Renal cortex interstitium (tissue), 15 donors: Measurements from ENCODE around the gene EDA2R. TPM values are rescaled to one million over a fixed set of nuclear protein-coding genes. Genes with fewer than 3 reads are reported as not detected.

Experiments used
- DNase-seq, 11 donors: peaks; one replicate each; pipeline ENCODE4 v3.0.0-alpha.2; 2013; ENCODE audit warnings: low read depth in 9 of 11, low spot score in 4 of 11; ENCODE audit errors: extremely low read depth in 1 of 11
- long read RNA-seq, 16 experiments: transcript quantifications; one replicate each; lab custom pipeline, GENCODE V29; 2026
- polyA plus RNA-seq, 3 donors: library from polyadenylated mRNA; unstranded; fragments of 120-200 nt; gene quantifications; one replicate each; pipeline ENCODE4 v1.2.1, GENCODE V29; 2013; ENCODE audit not compliant: insufficient read length in 3 of 3

EDA2R gene
- under 1 TPM; 0.40 to 0.68 (median 0.50) TPM for polyA plus RNA-seq
- long read RNA-seq, donor 1, result 0 reads
- long read RNA-seq, donor 2, result 0 reads
- long read RNA-seq, donor 3, result 0 reads
- long read RNA-seq, donor 4, result 0 reads
- long read RNA-seq, donor 5, result 0 reads
- long read RNA-seq, donor 6, result 0 reads
- long read RNA-seq, donor 7, result 0 reads
- long read RNA-seq, donor 8, result 0 reads
- long read RNA-seq, donor 9, result 0 reads
- long read RNA-seq, donor 10, result 0 reads
- long read RNA-seq, donor 11, result 0 reads
- long read RNA-seq, donor 12, result 0 reads
- long read RNA-seq, donor 13, result 0 reads
- long read RNA-seq, donor 14, result 0 reads
- long read RNA-seq, donor 15, result 0 reads
- long read RNA-seq, donor 16, result 0 reads

- peak in 9 of 11 donors; percentile 6 to 43 (median 24) for DNase-seq
Observed at GRCh38 chrX:66638591-66639500, at the start of gene EDA2R. TSS of gene EDA2R (minus strand) at chrX:66639078. CDS start at chrX:66616020, 23,058 bp downstream.

- no peak for DNase-seq
Observed at GRCh38 chrX:66684196-66684595, 45.3 kb upstream of the EDA2R start.

- DNase-seq, result no peak
Observed at GRCh38 chrX:66680451-66680850, 41.6 kb upstream of the EDA2R start.

- no peak for DNase-seq
Observed at GRCh38 chrX:66677430-66677829, 38.6 kb upstream of the EDA2R start.

GRCh38 chrX:66676990-66677389 lies 38.1 kb upstream of the EDA2R start:
- DNase-seq, result no peak

- no peak for DNase-seq
Observed at GRCh38 chrX:66676413-66676812, 37.5 kb upstream of the EDA2R start.

GRCh38 chrX:66675541-66675940 lies 36.7 kb upstream of the EDA2R start:
- no peak for DNase-seq

- DNase-seq, result no peak
Observed at GRCh38 chrX:66674506-66674905, 35.6 kb upstream of the EDA2R start.

GRCh38 chrX:66672106-66672505 lies 33.2 kb upstream of the EDA2R start:
- no peak for DNase-seq

- no peak for DNase-seq
Observed at GRCh38 chrX:66654411-66654810, 15.5 kb upstream of the EDA2R start.

- DNase-seq, result no peak
Observed at GRCh38 chrX:66635360-66635759, 3.5 kb downstream of the EDA2R start.

- no peak for DNase-seq
Observed at GRCh38 chrX:66634272-66634671, 4.6 kb downstream of the EDA2R start.

GRCh38 chrX:66633541-66633940 lies 5.3 kb downstream of the EDA2R start:
- DNase-seq, result no peak

GRCh38 chrX:66632981-66633380 lies 5.9 kb downstream of the EDA2R start:
- no peak for DNase-seq

GRCh38 chrX:66632473-66632872 lies 6.4 kb downstream of the EDA2R start:
- no peak for DNase-seq

GRCh38 chrX:66625525-66625924 lies 13.4 kb downstream of the EDA2R start:
- DNase-seq, result no peak

GRCh38 chrX:66622209-66622608 lies 16.7 kb downstream of the EDA2R start:
- no peak for DNase-seq

GRCh38 chrX:66616944-66617343 lies 21.9 kb downstream of the EDA2R start:
- no peak for DNase-seq

- DNase-seq, result no peak
Observed at GRCh38 chrX:66602381-66602938, 36.4 kb downstream of the EDA2R start.

GRCh38 chrX:66601522-66601921 lies 37.4 kb downstream of the EDA2R start:
- DNase-seq, result no peak
